Right atrium auricular region (tissue), 2 donors: ENCODE results near the gene COL6A1. TPM values are rescaled to one million over a fixed set of nuclear protein-coding genes. Genes with fewer than 3 reads are reported as not detected.

Experiments used
- DNase-seq: peaks from one replicate; pipeline ENCODE4 v3.0.0-alpha.2; 2019; ENCODE audit warnings: low spot score
- H3K27ac ChIP-seq, 2 donors: fragments of 200-600 bp; sonication (generic); 1 replicate in 1 of 2; 2 replicates in 1 of 2; pipeline ENCODE4 v1.5.1; 2016 to 2019
- H3K27me3 ChIP-seq, 2 donors: fragments of 200-600 bp; sonication (generic); one replicate each; pipeline versions ENCODE4 v1.5.1 to v1.6.0; 2017 to 2019
- H3K36me3 ChIP-seq: fragments of 200-600 bp; sonication (generic); one replicate; pipeline ENCODE4 v1.5.1; 2016
- H3K4me1 ChIP-seq, 2 donors: fragments of 200-600 bp; sonication (generic); one replicate each; pipeline versions ENCODE4 v1.5.1 to v1.6.0; 2017 to 2019
- H3K4me3 ChIP-seq, 2 donors: fragments of 200-600 bp; sonication (generic); 1 replicate in 1 of 2; 2 replicates in 1 of 2; pipeline ENCODE4 v1.5.1; 2017 to 2019; ENCODE audit warnings: mild to moderate bottlenecking in 1 of 2, moderate library complexity in 1 of 2
- H3K9me3 ChIP-seq, 2 donors: fragments of 200-600 bp; sonication (generic); one replicate each; pipeline ENCODE4 v1.5.1; 2019
- CTCF ChIP-seq, 2 donors: fragments of 200-600 bp; sonication (generic); IDR thresholded peaks; one replicate each; pipeline ENCODE4 v1.5.1; 2019; ENCODE audit warnings: antibody characterized with exemption in 2 of 2
- total RNA-seq, 2 donors: library from RNA; depleted of rRNA; stranded (reverse); fragments of >200 nt; gene quantifications; one replicate each; pipeline ENCODE4 v1.1.0, GENCODE V29; 2016

COL6A1 gene
- total RNA-seq, 2 donors from 2014 or later: 201 to 278 TPM

GRCh38 chr21:45966791-45967394, 14.7 kb upstream of the COL6A1 start:
- Histone ChIP-seq H3K4me3 (no peak overlapping the region), H3K4me1 (peaks cover 0 to 18% of the 10 kb centered on the region in 2 donors), H3K9me3 (no peaks in the 10 kb centered on the region), H3K36me3 (no peaks in the 10 kb centered on the region), H3K27ac (no peak overlapping the region), H3K27me3 (no peaks in the 10 kb centered on the region)
- no peak for DNase-seq
- TF ChIP-seq CTCF (IDR thresholded peaks at IDR 0.05): no peak

GRCh38 chr21:45969921-45970673, 11.5 kb upstream of the COL6A1 start:
- Histone ChIP-seq H3K36me3 (no peaks in the 10 kb centered on the region), H3K27ac (peak overlapping the region; percentile 18 to 86), H3K9me3 (no peaks in the 10 kb centered on the region), H3K4me1 (peaks cover 0 to 48% of the 10 kb centered on the region in 2 donors), H3K4me3 (no peak overlapping the region), H3K27me3 (no peaks in the 10 kb centered on the region)
- no peak for DNase-seq
- no peak for TF ChIP-seq CTCF (IDR thresholded peaks at IDR 0.05)

GRCh38 chr21:45970674-45971615, 10.6 kb upstream of the COL6A1 start:
- no peak for DNase-seq
- no peaks in the 10 kb centered on the region for H3K9me3 ChIP-seq
- H3K27ac ChIP-seq: peak overlapping the region; percentile 86 to 96
- peaks cover 0 to 56% of the 10 kb centered on the region in 2 donors for H3K4me1 ChIP-seq
- no peaks in the 10 kb centered on the region for H3K36me3 ChIP-seq
- TF ChIP-seq CTCF (IDR thresholded peaks at IDR 0.05): peak; percentile 90 to 98
- no peak overlapping the region for H3K4me3 ChIP-seq
- H3K27me3 ChIP-seq: no peaks in the 10 kb centered on the region

GRCh38 chr21:45971616-45972352, 9.8 kb upstream of the COL6A1 start:
- Histone ChIP-seq H3K4me1 (peaks cover 0 to 62% of the 10 kb centered on the region in 2 donors), H3K9me3 (no peaks in the 10 kb centered on the region), H3K36me3 (no peaks in the 10 kb centered on the region), H3K27me3 (no peaks in the 10 kb centered on the region), H3K27ac (peak overlapping the region; percentile 86 to 96), H3K4me3 (peak overlapping the region; percentile 48 to 54)
- DNase-seq: peak; percentile 89
- TF ChIP-seq CTCF (IDR thresholded peaks at IDR 0.05): no peak

GRCh38 chr21:45972353-45972715, 9.2 kb upstream of the COL6A1 start:
- Histone ChIP-seq H3K4me3 (peak overlapping the region; percentile 48 to 54), H3K27ac (peak overlapping the region; percentile 86 to 96), H3K9me3 (no peaks in the 10 kb centered on the region), H3K4me1 (peaks cover 0 to 65% of the 10 kb centered on the region in 2 donors), H3K27me3 (no peaks in the 10 kb centered on the region), H3K36me3 (no peaks in the 10 kb centered on the region)
- no peak for DNase-seq
- no peak for TF ChIP-seq CTCF (IDR thresholded peaks at IDR 0.05)
